SU-DHL-6 (cell line): ENCODE data around the gene UMODL1.

ENCODE experiments used
- H2AFZ ChIP-seq: fragments of 200-600 bp; sonication (generic); 2 replicates; pipeline ENCODE4 v1.6.1; 2014; ENCODE audit warnings: low read depth, mild to moderate bottlenecking, moderate library complexity, mixed read lengths, antibody characterized with exemption, low read length; ENCODE audit not compliant: severe bottlenecking
- H3F3A ChIP-seq: fragments of 200-600 bp; shearing (Covaris generic); 2 replicates; pipeline ENCODE4 v1.6.0; 2016; ENCODE audit warnings: antibody characterized with exemption, mild to moderate bottlenecking; ENCODE audit not compliant: insufficient read depth
- H3K27ac ChIP-seq: fragments of 200-600 bp; sonication (generic); 2 replicates; pipeline ENCODE4 v1.5.1; 2016; ENCODE audit warnings: low read depth, mild to moderate bottlenecking, low read length, moderate library complexity, mixed read lengths
- H3K27me3 ChIP-seq: fragments of 200-600 bp; sonication (generic), shearing (Covaris generic); 2 replicates; pipeline ENCODE4 v1.6.0; 2014; ENCODE audit warnings: mild to moderate bottlenecking, low read length
- H3K36me3 ChIP-seq: fragments of 200-600 bp; sonication (generic); 2 replicates; pipeline ENCODE4 v1.6.1; 2014; ENCODE audit warnings: mild to moderate bottlenecking, low read length, mixed read lengths
- H3K4me2 ChIP-seq: fragments of 300-600, 200-600 bp; shearing (Covaris generic), sonication (generic); 2 replicates; pipeline ENCODE4 v1.6.0; 2014; ENCODE audit warnings: low read length, low read depth, mild to moderate bottlenecking; ENCODE audit not compliant: poor library complexity, severe bottlenecking
- H3K4me3 ChIP-seq: fragments of 200-600 bp; sonication (generic); 2 replicates; pipeline ENCODE4 v1.5.1; 2014; ENCODE audit warnings: antibody characterized with exemption, low read length, mild to moderate bottlenecking, mixed read lengths; ENCODE audit not compliant: insufficient read depth, poor library complexity, severe bottlenecking
- H3K79me2 ChIP-seq: fragments of 200-600 bp; sonication (generic); 2 replicates; pipeline ENCODE4 v1.6.1; 2014; ENCODE audit warnings: mild to moderate bottlenecking, low read length, moderate library complexity; ENCODE audit not compliant: insufficient read depth
- H3K9ac ChIP-seq: fragments of 200-600 bp; sonication (generic); 2 replicates; pipeline ENCODE4 v1.7.0; 2014; ENCODE audit warnings: mild to moderate bottlenecking, low read length
- H3K9me2 ChIP-seq: fragments of 200-600 bp; sonication (generic); replicated peaks from 2 replicates; pipeline ENCODE4 v1.6.1; 2014; ENCODE audit warnings: low read length; ENCODE audit not compliant: insufficient read depth
- H3K9me3 ChIP-seq: fragments of 200-600 bp; sonication (generic); 2 replicates; pipeline ENCODE4 v1.6.1; 2014; ENCODE audit warnings: low read length, mixed read lengths; ENCODE audit not compliant: insufficient read depth
- H4K20me1 ChIP-seq: fragments of 200-600 bp; sonication (generic); 2 replicates; pipeline ENCODE4 v1.6.1; 2014; ENCODE audit warnings: low read depth, mild to moderate bottlenecking, antibody characterized with exemption, low read length, moderate library complexity, mixed read lengths
- CTCF ChIP-seq: fragments of 200-600 bp; sonication (generic); IDR thresholded peaks from one replicate; pipeline ENCODE4 v1.5.1; 2017; ENCODE audit warnings: antibody characterized with exemption, mild to moderate bottlenecking, low read length, moderate library complexity; ENCODE audit not compliant: insufficient read depth, poor library complexity, severe bottlenecking
- EZH2phosphoT487 ChIP-seq: fragments of 200-600 bp; sonication (generic), shearing (Covaris generic); conservative IDR thresholded peaks from 2 replicates; pipeline ENCODE4 v1.6.1; 2018; ENCODE audit warnings: mild to moderate bottlenecking, antibody characterized with exemption, low read length, moderate library complexity, mixed read lengths

UMODL1 gene

DNA sequence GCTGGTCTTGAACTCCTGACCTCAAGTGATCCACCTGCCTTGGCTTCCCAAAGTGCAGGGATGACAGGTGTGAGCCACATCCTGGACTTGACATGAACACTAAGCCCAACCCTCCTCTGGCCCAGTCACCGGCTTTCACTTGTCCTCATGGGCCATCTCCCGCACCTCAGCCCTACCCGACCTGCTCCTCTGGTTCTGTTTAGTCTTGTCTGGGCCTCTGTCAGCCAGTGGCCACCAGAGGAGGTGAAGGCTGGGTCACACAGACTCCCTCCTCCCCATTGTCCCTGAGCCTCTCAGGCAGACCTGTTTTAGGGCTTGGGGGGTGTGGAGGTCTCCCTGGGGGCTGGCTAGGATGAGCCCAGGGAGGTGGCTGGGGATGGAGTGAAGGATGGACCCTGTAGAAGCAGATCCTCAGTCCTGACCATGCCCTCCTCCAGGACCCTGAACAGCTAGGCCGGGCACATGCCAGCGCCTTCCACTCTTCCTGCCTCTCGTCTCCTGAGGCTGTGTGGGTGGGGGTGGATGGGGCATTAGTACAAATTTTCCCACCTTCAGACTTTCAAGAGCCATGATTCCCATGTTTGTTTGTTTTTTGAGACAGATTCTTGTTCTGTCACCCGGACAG lies 26.1 kb upstream of the UMODL1 start:
- Histone ChIP-seq H2AFZ (no peak overlapping the region), H3K27me3 (no peaks in the 10 kb centered on the region), H3K79me2 (no peaks in the 10 kb centered on the region), H4K20me1 (no peaks in the 10 kb centered on the region), H3K4me2 (no peak overlapping the region), H3K9ac (no peak overlapping the region), H3K4me3 (no peak overlapping the region), H3K9me3 (no peaks in the 10 kb centered on the region), H3K27ac (no peak overlapping the region), H3K9me2 (no peaks in the 10 kb centered on the region), H3F3A (no peaks in the 10 kb centered on the region), H3K36me3 (no peaks in the 10 kb centered on the region)
- TF ChIP-seq CTCF (no peak), EZH2phosphoT487 (no peak)

DNA sequence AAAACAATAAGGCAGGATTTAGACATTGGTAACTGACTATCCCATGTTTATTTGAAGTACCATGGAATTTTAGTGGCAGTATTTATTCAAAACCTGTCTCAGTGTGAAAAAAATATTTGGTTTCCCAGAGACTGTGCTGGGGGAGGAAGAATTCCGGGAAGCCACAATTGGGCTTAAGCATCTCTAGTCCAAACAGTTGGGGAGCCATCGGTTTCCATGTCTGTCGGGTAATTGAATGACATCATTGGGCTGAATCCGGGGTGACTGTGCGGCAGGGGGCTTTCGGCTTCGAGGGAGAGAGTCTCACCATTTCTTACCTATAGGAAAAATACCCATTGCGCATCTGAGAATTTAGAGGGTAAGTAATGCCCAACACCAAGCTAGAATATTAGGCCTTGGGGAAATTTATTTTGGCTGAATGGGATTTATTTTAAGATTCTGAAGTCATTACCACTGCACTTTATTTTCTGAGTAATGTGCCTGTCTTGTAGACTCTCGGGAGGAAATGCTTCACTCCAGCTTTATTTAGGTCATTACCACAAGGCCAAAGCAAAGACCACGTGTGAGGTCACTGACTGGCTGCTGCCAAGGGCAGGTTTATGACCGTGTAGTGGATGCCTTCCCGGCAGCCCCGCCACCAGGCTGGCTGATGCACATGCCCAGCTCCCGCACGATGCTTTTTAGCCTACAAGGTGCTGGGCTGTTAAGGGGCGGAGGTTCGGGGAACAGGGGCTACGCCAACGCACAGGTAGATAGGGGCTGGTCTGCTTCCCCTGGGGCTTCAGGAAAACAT lies 23.1 kb upstream of the UMODL1 start:
- no peaks in the 10 kb centered on the region for H3K9me2 ChIP-seq
- H2AFZ ChIP-seq, result no peak overlapping the region
- no peak overlapping the region for H3K4me2 ChIP-seq
- TF ChIP-seq EZH2phosphoT487, result no peak
- no peak for TF ChIP-seq CTCF
- H3K27me3 ChIP-seq, result no peaks in the 10 kb centered on the region
- no peak overlapping the region for H3K9ac ChIP-seq
- H3K4me3 ChIP-seq, result no peak overlapping the region
- no peaks in the 10 kb centered on the region for H3K9me3 ChIP-seq
- H3K79me2 ChIP-seq, result no peaks in the 10 kb centered on the region
- no peak overlapping the region for H3K27ac ChIP-seq
- H4K20me1 ChIP-seq, result no peaks in the 10 kb centered on the region
- no peaks in the 10 kb centered on the region for H3F3A ChIP-seq
- H3K36me3 ChIP-seq, result no peaks in the 10 kb centered on the region

DNA sequence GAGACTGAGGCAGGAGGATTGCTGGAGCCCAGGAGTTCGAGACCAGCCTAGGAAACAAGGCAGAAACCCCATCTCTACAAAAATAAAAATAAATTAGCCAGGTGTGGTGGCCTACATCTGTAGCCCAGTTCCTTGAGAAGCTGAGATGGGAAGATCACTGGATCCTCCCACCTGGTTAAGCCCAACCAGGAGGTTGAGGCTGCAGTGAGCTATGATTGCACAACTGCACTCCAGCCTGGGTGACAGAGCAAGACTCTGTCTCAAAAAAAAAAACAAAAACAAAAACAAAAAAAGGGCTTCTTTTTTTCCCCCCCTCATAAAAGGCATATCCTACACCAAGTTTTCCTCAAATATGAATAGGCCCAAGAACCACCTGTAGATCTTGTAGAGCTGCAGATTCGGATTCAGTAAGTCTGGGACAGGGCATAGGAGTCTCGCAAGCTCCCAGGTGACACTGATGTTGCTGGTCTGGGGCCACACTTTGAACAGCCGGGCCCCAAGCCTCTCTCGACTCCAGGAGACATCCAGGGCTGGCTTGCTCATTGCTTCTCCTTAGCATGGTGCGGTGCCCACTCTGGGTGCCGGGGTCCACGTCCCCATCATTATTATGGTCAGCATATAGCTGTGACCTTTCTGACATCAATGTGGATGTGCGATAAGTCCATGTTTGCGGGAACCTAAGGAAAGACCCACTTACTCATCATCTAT lies 22.1 kb upstream of the UMODL1 start:
- no peak for TF ChIP-seq EZH2phosphoT487
- TF ChIP-seq CTCF, result no peak
- Histone ChIP-seq H3K4me3 (no peak overlapping the region), H3K9ac (no peak overlapping the region), H3K4me2 (no peak overlapping the region), H4K20me1 (no peaks in the 10 kb centered on the region), H3K9me2 (no peaks in the 10 kb centered on the region), H3K9me3 (no peaks in the 10 kb centered on the region), H3K27ac (no peak overlapping the region), H3F3A (no peaks in the 10 kb centered on the region), H3K79me2 (no peaks in the 10 kb centered on the region), H3K27me3 (no peaks in the 10 kb centered on the region), H2AFZ (no peak overlapping the region), H3K36me3 (no peaks in the 10 kb centered on the region)
